ENCODE measurements around the gene RELA. TPM values are rescaled to one million over a fixed set of nuclear protein-coding genes. Genes with fewer than 3 reads are reported as not detected.

Gene RELA
- total RNA-seq, 1 donor from 2014 or later: 62.6 TPM

DNA sequence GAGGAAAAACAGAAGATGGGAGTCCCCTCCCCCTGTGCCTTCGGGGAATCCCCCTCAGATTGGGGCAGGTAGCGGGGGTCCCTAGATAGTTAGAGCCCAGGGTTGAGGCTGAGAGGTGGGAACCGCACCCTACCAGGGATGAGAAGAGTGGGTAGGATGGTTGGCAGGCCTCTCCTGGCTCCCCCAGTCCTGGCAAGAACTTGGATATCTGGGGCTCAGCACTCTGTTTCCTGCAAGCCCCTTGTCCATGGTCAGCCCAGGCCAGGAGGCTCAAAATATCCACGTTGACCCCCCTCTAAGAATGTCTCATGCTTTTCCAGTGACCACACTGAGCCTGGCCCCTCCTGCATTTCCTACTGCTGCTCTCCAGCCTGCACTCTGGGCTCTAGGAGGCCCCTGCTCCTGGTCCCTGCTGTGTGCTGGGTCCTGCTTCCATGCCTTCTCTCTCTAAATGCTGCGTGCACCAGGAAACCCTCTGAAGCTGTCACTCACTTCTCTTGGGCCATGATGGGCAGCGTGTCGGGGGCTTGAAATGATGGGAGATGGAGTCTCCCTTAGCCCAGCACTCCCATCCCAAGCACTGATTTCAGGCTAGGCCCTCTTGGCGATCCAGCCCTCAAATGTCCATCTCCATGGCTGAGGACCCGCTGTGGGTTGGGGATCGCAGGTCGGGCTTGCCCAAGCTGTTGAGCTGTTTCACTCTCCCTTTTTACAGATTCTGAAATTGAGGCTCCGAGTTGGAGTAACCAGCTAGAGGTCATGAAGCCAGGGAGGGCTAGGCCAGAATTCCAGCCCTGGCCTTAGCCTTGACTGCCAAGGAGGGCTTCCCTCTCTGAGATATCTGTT, 50.7 kb downstream of the RELA start:
- Mint-ChIP-seq H3K27me3 (ENCODE audit: unreplicated experiment) (peaks cover 29% of the 10 kb centered on the region), H3K4me3 (ENCODE audit: unreplicated experiment) (peak overlapping the region; percentile 99), H3K27ac (ENCODE audit: unreplicated experiment) (peak overlapping the region; percentile 97), H3K4me1 (ENCODE audit: unreplicated experiment) (peaks cover 56% of the 10 kb centered on the region), H3K36me3 (ENCODE audit: low read depth, unreplicated experiment) (peaks cover 47% of the 10 kb centered on the region), H3K9me3 (ENCODE audit: unreplicated experiment) (no peaks in the 10 kb centered on the region)
- TF ChIP-seq, protein P1, sequence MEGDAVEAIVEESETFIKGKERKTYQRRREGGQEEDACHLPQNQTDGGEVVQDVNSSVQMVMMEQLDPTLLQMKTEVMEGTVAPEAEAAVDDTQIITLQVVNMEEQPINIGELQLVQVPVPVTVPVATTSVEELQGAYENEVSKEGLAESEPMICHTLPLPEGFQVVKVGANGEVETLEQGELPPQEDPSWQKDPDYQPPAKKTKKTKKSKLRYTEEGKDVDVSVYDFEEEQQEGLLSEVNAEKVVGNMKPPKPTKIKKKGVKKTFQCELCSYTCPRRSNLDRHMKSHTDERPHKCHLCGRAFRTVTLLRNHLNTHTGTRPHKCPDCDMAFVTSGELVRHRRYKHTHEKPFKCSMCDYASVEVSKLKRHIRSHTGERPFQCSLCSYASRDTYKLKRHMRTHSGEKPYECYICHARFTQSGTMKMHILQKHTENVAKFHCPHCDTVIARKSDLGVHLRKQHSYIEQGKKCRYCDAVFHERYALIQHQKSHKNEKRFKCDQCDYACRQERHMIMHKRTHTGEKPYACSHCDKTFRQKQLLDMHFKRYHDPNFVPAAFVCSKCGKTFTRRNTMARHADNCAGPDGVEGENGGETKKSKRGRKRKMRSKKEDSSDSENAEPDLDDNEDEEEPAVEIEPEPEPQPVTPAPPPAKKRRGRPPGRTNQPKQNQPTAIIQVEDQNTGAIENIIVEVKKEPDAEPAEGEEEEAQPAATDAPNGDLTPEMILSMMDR (IDR thresholded peaks at IDR 0.05; ENCODE audit: unreplicated experiment): no peak
- peak; percentile 57 for DNase-seq (ENCODE audit: low spot score)

DNA sequence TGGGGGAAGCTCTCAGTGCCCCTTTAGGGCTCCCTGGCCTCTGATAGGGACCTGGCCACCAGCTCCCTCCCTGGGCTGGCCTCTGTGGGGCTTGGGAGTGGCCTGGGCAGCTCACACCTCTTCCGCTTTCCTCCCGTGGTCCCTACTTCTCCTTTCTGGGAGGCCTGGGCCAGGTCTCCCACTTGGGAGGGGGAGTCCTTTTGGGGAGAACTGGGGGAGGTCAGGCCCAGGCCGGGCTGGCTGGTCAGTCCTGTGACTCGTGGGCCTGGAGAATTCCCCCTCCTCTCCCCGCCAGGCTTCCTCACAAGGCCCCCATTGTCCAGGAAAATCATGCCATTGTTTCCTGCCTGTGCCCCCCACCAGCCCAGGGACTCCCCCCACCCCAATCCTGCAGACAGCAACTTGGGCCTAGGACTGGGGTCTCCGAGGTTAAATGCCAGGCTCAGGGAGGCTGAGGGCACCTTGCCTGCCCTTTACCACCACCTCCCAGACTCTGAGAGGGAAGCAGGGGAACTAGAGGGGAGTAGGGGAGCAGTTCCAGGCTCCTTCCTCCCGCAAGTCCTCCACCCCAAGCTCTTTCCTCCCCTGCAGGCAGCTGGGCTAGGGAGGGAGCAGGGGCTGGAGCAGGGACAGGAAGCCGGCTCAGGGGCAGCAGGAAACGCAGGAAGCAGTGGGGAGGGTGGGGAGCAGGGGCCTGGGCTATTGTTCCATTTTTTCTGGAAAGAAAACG, 51.5 kb downstream of the RELA start:
- Mint-ChIP-seq H3K36me3 (ENCODE audit: low read depth, unreplicated experiment) (peaks cover 47% of the 10 kb centered on the region), H3K9me3 (ENCODE audit: unreplicated experiment) (no peaks in the 10 kb centered on the region), H3K4me1 (ENCODE audit: unreplicated experiment) (peaks cover 55% of the 10 kb centered on the region), H3K4me3 (ENCODE audit: unreplicated experiment) (peak overlapping the region; percentile 99), H3K27me3 (ENCODE audit: unreplicated experiment) (peaks cover 30% of the 10 kb centered on the region), H3K27ac (ENCODE audit: unreplicated experiment) (peak overlapping the region; percentile 97)
- peak; percentile 81 for DNase-seq (ENCODE audit: low spot score)
- TF ChIP-seq, protein P1 (IDR thresholded peaks at IDR 0.05; ENCODE audit: unreplicated experiment): no peak

DNA sequence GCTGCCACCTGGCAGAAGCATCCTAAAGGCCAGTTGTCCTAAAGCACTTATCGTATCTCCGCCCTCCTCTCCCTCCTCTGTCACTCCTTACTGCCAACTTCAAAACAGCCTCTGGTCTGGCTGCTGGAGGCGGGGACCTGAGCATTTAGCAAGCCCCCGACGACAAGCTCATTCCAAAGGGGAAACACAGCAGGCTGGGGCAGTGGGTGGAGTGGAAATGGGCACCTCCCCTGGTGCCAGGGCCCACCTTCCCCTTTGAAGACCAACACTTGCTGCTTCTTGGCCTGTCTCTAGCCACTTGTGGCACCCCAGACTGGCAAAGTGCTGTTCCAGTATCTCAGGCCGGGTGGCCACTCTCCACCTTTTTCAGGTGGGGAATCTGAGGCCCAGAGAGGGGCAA, 52.3 kb downstream of the RELA start:
- H3K27me3 Mint-ChIP-seq (ENCODE audit: unreplicated experiment): peaks cover 30% of the 10 kb centered on the region
- no peak for DNase-seq (ENCODE audit: low spot score)
- H3K9me3 Mint-ChIP-seq (ENCODE audit: unreplicated experiment): no peaks in the 10 kb centered on the region
- peaks cover 53% of the 10 kb centered on the region for H3K36me3 Mint-ChIP-seq (ENCODE audit: low read depth, unreplicated experiment)
- peak overlapping the region; percentile 68 for H3K27ac Mint-ChIP-seq (ENCODE audit: unreplicated experiment)
- TF ChIP-seq, protein P1 (IDR thresholded peaks at IDR 0.05; ENCODE audit: unreplicated experiment): no peak
- H3K4me3 Mint-ChIP-seq (ENCODE audit: unreplicated experiment): peak overlapping the region; percentile 99
- H3K4me1 Mint-ChIP-seq (ENCODE audit: unreplicated experiment): peaks cover 56% of the 10 kb centered on the region

DNA sequence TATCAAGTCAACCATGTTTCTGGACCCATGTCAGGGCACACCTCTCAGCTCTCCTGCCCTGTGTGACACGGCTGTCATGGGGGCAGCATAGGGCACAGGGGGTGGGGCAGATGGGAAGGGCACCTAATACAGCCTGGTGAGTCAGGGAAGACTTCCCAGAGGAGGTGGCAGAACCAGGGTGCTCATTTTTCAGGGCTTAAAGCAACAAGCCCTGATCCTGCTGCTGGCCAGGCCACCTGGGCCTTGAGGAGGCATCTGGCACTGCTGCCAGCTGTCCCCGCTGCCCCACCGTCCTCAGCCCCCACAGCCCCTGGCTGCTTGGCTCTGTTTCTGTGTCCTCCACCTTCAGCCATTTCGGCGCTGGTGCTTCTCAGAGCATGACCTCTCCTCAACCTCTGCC, 53.1 kb downstream of the RELA start:
- TF ChIP-seq, protein P1 (IDR thresholded peaks at IDR 0.05; ENCODE audit: unreplicated experiment): no peak
- Mint-ChIP-seq H3K4me1 (ENCODE audit: unreplicated experiment) (peaks cover 56% of the 10 kb centered on the region), H3K27me3 (ENCODE audit: unreplicated experiment) (peaks cover 23% of the 10 kb centered on the region), H3K9me3 (ENCODE audit: unreplicated experiment) (no peaks in the 10 kb centered on the region), H3K27ac (ENCODE audit: unreplicated experiment) (peak overlapping the region; percentile 74), H3K4me3 (ENCODE audit: unreplicated experiment) (peak overlapping the region; percentile 99), H3K36me3 (ENCODE audit: low read depth, unreplicated experiment) (peaks cover 54% of the 10 kb centered on the region)
- no peak for DNase-seq (ENCODE audit: low spot score)
